Measurements from ENCODE around the gene TRAPPC12.
A peak's percentile ranks its signal among the peaks of the same experiment; 100 is the strongest.
"Not testable (repeated sequence)": the region's sequence is repeated elsewhere in the genome, so short reads cannot be mapped to it uniquely, and the experiment has no call there.

Gene TRAPPC12

DNA sequence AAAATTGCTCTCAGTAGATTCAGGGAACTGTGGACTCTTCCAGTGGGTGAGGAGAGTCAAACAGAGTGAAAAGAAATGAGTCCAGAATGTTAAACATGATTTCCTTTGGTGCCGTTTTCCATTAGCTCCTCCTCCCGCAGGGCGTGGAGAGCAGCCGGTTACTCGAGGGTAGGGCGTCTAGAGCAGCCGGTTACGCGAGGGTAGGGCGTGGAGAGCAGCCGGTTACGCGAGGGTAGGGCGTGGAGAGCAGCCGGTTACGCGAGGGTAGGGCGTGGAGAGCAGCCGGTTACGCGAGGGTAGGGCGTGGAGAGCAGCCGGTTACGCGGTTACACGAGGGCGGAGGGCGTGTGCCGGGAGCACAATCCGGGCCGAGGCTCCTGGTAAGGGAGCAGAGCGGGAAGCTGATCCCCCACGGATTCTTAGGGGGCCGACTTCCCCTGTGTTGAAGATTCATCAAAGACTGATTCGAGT lies 69.0 kb downstream of the TRAPPC12 start:
- H3K9me3 Mint-ChIP-seq, DNase-seq, H3K4me3 Mint-ChIP-seq, H3K4me1 Mint-ChIP-seq, H3K27me3 Mint-ChIP-seq, H3K27ac Mint-ChIP-seq, ATAC-seq: not testable (repeated sequence)

DNA sequence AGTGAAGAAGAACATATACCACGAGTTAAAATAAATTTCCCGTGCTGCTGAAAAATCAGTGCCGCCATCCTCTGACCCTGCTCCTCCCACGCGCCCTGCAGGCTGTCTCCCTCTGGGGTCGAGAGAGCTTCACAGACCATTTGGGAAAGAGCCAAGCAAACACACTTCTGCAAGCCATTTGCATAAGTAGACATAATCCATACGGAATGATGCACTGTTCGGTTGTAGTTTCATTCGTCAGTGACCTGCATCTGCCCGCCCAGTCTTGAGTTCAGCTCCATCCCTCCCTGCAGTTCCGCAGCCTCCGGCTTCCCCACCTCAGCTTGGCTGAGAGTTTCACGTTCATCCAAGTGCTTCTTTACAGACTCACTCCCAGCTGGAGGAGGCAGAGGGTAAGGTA lies 69.6 kb downstream of the TRAPPC12 start:
- Mint-ChIP-seq H3K9me3 (no peaks in the 10 kb centered on the region), H3K4me1 (no peaks in the 10 kb centered on the region), H3K4me3 (no peak overlapping the region), H3K27ac (no peak overlapping the region), H3K27me3 (no peaks in the 10 kb centered on the region)
- ATAC-seq (no peak), DNase-seq (no peak)

DNA sequence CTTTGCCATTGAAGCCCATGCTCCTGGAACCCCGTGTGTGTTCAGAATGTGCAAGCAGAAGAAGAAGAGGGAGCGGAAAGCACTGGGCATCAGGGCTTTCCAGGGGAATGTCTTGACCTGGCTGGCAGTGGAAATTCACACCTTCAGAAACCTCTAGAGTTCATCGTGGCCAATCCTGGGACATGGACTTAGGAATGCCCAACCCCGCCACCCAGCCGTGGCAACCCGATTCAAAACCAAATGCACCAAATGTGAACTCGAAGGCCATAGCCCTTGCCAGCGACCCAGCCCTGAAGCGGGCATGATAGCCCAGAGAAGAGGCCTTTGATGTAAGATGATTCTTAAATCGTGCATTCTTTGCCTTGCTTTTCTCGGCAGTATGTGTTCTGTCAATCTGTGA lies 70.4 kb downstream of the TRAPPC12 start:
- DNase-seq = no peak
- H3K9me3 Mint-ChIP-seq = no peaks in the 10 kb centered on the region
- H3K27me3 Mint-ChIP-seq = no peaks in the 10 kb centered on the region
- no peaks in the 10 kb centered on the region for H3K4me1 Mint-ChIP-seq
- no peak overlapping the region for H3K4me3 Mint-ChIP-seq
- no peak overlapping the region for H3K27ac Mint-ChIP-seq
- no peak for ATAC-seq

DNA sequence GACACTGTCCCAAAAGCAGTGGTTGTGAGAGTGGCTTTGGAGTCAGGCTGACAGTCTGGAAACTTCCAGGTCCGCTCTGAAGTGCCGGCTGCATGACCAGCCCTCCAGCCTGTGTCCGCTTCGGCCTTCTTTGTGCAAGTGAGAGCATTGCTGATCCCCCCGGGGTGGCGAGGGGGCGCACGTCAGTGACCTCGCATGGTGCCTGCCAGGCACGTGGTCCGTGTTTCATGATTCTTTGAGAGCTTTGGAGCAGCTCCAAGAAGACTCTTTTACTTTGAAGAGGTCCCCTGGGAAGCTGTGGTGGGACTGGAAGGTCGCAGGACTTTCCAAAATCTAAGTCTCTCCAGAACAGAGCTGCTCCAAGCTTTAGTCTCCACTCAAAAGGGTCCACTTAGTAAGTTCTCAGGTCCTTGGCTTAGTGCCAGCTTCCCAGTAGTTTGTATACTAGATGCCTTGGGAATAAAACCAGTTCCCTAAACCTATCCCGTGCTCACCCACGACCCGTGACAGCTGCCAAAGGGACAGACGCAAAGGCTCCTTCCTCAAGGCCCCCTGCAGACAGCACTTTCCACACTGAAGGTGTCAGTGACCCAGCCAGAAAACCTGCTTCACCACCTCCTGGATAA lies 71.0 kb downstream of the TRAPPC12 start:
- Mint-ChIP-seq H3K4me3 (no peak overlapping the region), H3K27ac (peak overlapping the region in 1 of 2 donors; percentile 61), H3K27me3 (no peaks in the 10 kb centered on the region), H3K9me3 (no peaks in the 10 kb centered on the region), H3K4me1 (no peaks in the 10 kb centered on the region)
- no peak for DNase-seq
- ATAC-seq = no peak

DNA sequence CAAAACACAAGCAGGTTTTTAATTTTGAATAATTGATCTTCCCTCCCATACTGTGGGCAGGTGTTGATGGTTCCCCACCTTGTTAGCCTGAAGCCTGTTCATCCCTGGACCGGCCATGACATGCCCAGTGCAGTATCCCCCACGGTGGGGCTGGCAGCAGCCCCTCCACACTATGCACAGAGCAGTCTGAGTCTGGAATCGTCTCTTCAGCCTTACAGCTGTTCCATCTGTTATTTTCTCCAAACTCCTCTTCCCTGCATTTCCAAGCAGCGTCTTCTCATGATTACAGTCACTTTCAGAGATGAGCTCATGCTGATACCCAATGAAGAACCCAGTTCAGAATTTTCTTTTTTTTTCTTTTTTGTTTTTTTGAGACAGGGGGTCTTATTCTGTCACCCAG lies 71.7 kb downstream of the TRAPPC12 start:
- H3K4me3 Mint-ChIP-seq = no peak overlapping the region
- ATAC-seq (no peak), DNase-seq (no peak)
- no peaks in the 10 kb centered on the region for H3K9me3 Mint-ChIP-seq
- H3K27me3 Mint-ChIP-seq = no peaks in the 10 kb centered on the region
- peak overlapping the region in 1 of 2 donors; percentile 28 for H3K27ac Mint-ChIP-seq
- H3K4me1 Mint-ChIP-seq = no peaks in the 10 kb centered on the region

DNA sequence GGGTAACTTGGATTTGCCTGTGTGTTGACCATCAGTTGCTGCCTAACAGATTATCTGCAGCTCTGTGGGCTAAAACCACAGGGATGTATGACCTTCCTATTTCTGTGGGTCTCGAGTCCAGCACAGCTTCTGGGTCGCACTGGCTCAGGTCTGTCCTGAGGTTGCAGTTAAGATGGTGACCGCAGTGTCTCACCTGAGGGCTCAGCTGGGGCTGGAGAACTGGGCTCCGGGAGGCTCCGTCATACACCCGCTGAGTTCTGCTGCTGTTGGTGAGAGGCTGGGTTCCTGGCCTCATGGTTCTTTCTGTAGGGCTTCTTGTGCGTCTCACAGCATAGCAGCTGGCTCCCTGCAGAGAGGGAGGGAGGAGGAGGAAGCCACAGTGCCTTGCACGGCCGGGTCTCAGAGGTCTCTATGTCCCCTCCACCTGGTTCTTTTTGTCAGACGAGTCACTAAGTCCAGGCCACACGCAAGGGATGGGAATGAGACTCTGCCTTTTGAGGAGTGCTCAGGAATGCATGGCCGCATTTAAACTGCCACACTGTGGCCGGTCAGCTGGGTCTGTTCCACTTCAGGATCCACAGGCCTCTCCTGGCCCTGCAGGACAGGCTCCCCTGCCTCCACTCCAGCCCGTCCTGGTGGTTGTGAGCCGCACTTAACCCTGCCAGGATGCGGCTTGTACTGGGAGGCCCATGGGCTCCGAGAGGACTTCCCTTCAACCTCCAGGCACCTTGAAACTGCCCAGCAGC lies 72.6 kb downstream of the TRAPPC12 start:
- Mint-ChIP-seq H3K27me3 (no peaks in the 10 kb centered on the region), H3K27ac (peak overlapping the region in 1 of 2 donors; percentile 76), H3K4me1 (no peaks in the 10 kb centered on the region), H3K4me3 (no peak overlapping the region), H3K9me3 (no peaks in the 10 kb centered on the region)
- ATAC-seq (no peak), DNase-seq (no peak)

DNA sequence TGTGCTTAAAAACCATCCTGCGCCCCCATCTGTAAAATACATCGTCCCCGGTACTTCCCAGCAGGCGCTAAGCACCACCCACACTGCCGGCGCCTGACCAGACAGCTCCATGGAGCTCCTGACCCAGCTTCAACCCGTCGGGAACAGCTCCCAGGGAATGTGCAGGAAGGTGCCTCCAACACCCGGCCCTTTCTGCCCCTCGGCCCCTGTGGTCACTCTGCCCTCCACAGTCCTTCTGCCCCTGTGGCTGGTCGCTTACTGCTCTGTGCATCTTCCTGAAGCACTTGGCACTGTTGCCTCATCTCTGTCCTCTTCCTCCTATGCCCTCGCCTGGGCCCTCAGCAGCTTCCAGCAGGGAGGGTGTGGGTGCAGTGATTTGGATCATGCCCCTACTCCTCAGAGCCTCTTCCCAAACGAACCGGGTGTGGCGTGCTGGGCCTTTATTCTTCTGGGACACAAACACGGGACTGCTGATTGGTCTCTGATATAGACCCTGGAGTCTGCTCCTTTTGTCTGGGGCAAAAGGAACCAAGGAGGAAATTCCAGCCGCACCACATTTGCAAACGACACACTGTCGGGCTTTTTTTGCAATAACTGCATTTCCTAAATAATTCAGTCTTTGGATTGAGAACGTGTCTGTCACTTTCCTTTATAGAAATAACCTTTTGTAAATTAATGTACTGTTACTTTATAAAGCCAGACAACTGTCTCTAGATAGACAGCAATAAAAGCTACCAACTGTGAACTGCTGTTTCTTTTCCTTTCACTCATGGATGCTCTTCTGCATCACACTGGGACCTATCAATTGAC lies 73.9 kb downstream of the TRAPPC12 start:
- Mint-ChIP-seq H3K9me3 (no peaks in the 10 kb centered on the region), H3K4me1 (no peaks in the 10 kb centered on the region), H3K4me3 (no peak overlapping the region), H3K27me3 (no peaks in the 10 kb centered on the region), H3K27ac (no peak overlapping the region)
- DNase-seq (no peak), ATAC-seq (peak; percentile 13)

DNA sequence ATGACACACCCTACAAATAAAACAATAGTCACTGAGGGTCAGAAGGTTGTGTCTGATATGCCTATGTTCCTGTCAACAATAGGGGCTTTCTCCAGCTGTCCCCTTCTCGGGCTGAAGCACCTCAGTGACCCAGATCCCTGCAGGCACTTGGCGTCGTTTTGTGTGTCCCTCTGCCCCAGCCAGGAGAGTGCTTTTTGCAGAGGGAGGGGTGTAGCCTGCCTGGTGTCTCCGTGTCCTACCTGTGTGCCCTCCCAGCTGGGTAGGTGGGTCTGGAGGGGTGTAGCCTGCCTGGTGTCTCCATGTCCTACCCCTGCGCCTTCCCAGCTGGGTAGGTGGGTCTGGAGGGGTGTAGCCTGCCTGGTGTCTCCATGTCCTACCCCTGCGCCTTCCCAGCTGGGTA lies 74.5 kb downstream of the TRAPPC12 start:
- DNase-seq, H3K27me3 Mint-ChIP-seq, H3K4me1 Mint-ChIP-seq, ATAC-seq, H3K9me3 Mint-ChIP-seq, H3K27ac Mint-ChIP-seq, H3K4me3 Mint-ChIP-seq: not testable (repeated sequence)

DNA sequence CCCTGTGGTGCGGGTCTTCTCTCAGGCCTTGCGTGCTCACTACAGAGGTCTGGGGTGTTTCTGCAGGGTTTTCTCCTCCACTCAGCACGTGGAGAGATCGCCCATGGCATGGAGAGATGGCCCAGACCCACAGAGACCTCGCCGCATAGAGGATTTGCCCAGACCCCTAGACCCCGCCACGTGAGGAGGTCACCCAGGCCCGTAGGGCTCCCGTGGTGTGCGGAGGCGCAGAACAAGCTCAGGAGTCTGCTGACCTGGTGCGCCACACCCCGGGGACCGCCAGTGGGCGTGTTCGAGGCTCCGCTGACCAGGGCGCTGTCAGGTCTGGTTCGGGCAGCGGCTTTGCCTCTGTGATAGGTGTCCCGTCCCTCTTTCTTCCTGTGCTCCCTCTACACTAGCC lies 75.3 kb downstream of the TRAPPC12 start:
- H3K9me3 Mint-ChIP-seq = no peaks in the 10 kb centered on the region
- DNase-seq (no peak), ATAC-seq (peak; percentile 35)
- no peak overlapping the region for H3K4me3 Mint-ChIP-seq
- no peaks in the 10 kb centered on the region for H3K4me1 Mint-ChIP-seq
- H3K27me3 Mint-ChIP-seq = no peaks in the 10 kb centered on the region
- peak overlapping the region; percentile 27 to 93 for H3K27ac Mint-ChIP-seq

DNA sequence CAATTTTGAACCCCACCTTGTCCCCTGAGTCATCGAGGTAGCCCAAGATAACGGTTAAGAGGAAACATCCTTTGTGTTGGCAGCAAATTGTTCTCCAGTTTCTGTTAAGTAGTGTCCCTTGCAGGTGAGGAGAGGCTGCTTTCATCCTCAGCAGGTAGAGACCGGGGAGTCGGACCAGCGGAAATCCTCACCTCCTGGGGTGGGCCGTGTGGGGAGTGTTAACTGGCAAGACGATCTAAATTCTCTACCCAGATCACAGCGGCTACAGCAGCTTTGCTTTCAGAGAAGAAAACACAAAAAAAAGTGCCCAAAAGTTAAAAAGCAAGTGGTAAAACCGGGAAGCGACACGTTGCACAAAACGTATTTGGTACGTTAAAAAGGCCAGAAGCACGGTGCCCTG lies 76.6 kb downstream of the TRAPPC12 start:
- ATAC-seq (no peak), DNase-seq (no peak)
- Mint-ChIP-seq H3K4me1 (peaks cover 3% of the 10 kb centered on the region), H3K9me3 (no peaks in the 10 kb centered on the region), H3K27me3 (no peaks in the 10 kb centered on the region), H3K4me3 (no peak overlapping the region), H3K27ac (no peak overlapping the region)

DNA sequence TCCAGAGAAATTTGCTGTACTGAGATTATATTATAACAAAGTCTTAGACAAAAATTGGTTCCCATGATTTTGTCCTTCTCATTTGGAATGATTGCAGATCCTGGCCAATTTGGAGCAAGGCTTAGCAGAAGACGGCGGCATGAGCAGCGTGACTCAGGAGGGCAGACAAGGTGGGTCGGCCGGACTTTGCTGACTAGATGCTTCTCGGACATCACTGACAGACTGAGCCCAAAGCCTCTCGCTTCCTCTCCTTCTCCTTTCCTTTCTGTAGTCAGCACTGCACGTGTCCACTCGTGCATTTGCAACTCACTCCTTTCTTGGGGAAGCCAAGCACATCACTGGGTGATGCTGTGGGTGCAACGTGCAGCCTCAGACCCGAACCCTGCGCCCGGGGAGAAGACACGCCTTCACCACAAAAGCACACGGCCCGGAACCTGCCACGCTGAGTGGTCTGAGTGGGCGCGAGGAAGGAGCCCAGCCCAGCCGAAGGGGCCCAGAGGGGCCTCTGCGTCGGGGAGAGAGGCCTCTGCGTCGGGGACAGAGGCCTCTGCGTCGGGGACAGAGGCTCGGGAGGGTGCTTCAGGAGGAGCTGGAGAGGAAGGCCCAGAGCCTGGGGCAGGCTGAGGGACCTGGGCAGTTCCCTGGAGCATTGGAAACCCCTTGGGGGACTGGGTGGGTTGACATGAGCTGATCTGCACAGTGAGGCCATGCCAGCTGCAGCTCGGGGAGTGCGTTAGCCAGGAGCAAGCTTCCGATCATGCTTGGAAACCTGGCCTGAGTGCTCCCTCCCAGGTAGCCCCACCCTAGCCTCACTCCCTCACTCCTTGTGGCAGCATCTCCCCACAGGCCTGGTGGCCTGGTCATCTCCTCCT lies 78.3 kb downstream of the TRAPPC12 start:
- H3K9me3 Mint-ChIP-seq = no peaks in the 10 kb centered on the region
- H3K4me3 Mint-ChIP-seq = no peak overlapping the region
- no peak for DNase-seq
- no peak overlapping the region for H3K27ac Mint-ChIP-seq
- H3K27me3 Mint-ChIP-seq = no peaks in the 10 kb centered on the region
- peaks cover 14% of the 10 kb centered on the region for H3K4me1 Mint-ChIP-seq
- no peak for ATAC-seq

DNA sequence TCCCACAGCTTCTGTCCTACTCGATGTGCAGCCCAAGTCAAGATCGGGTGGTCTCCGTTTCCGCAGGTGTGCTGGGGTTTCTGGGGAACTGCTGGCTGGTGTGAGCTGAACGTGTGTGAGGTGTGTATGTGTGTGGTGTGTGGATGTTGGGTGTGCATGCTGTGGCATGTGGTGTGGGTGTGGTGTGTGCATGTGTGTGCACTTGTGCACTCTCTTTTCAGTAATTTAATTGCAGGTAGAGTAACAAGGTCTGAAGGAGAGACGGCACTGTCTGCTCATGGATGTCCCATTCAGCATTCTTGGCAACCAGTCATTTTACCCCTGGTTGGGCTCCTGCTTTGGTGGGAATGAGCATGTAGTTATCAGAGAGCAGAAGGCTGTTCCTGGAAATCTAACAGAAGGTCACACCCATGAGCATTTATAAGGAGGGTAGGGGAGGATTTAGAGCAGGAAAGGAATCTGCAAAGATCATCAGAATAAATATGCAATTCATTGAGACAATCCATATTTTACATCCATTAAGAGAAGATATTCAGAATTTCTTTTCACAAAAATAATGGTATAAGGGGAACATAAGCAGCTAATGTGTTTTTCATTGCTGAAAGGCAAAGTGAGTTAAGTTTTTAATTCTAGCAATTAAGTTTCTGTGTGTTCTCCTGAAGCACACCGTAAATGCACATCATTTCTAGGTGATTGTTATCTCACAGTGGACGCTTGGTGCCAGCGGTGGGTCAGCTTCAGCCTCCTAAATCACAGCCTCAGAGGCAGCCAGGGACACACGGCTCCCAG lies 79.1 kb downstream of the TRAPPC12 start:
- peaks cover 14% of the 10 kb centered on the region for H3K4me1 Mint-ChIP-seq
- no peak overlapping the region for H3K4me3 Mint-ChIP-seq
- H3K27me3 Mint-ChIP-seq = no peaks in the 10 kb centered on the region
- DNase-seq (no peak), ATAC-seq (no peak)
- no peaks in the 10 kb centered on the region for H3K9me3 Mint-ChIP-seq
- no peak overlapping the region for H3K27ac Mint-ChIP-seq

DNA sequence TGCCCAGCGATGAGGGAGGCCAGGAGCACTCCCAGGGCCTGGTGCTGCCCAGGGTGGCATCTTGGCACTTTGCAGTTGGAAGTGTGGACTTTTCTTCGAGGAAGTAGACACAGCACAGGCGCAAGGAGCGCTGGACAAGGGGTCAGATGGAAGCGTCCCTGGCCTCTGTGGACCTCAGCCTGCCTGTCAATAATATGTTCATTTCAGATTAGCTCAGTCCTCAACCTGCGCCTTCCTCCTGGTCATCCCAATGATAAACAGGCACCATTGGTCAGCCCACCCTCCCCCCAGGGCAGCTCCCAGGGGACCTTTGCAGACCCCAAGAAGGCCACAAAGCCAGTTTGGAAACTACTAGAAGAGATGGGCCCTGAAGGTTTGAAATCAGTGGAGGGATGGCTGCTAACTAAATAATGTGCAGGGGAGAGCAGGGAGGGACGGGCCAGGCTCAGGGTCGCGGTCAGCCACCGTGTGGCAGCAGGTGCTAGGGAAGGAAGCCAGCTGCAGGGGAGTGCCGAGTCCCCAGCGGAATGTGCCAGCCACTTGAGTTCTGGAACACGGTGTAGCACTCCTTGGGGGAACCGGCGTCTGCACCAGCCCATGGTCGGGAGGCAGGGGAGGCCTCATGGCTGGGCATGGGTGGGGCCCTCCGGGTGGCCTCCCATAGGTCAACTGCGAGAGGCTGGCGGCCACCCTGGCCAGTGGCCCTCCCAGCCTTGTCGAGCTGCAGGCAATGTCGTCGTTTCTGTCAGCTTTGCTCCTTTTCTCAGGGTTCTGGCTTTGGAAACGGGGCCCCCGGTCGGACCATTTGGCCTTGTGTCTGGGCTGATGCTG lies 79.9 kb downstream of the TRAPPC12 start:
- no peak overlapping the region for H3K4me3 Mint-ChIP-seq
- DNase-seq (no peak), ATAC-seq (peak; percentile 25)
- no peaks in the 10 kb centered on the region for H3K9me3 Mint-ChIP-seq
- H3K27ac Mint-ChIP-seq = no peak overlapping the region
- H3K4me1 Mint-ChIP-seq = peaks cover 14% of the 10 kb centered on the region
- H3K27me3 Mint-ChIP-seq = no peaks in the 10 kb centered on the region

DNA sequence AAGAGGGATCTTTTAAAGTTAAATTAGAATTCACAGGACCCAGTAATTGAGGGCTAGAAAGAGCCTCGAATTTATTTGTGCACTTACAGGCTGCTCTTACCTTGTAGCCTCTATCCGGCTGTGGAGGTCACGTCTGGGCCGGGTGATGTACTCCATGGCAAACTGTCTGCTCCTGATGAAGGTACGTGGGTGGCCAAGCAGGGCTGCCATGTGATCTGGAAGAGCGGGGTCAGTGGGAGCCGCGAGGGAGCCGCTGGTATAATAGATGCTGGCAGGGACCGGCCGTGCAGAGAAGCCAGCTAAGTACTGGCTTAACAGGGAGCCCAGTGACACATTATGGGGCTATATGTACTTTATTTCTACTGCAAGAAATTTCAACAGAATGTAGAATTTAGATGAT lies 80.7 kb downstream of the TRAPPC12 start:
- H3K4me1 Mint-ChIP-seq = peaks cover 14% of the 10 kb centered on the region
- H3K27ac Mint-ChIP-seq = peak overlapping the region in 1 of 2 donors; percentile 80
- H3K4me3 Mint-ChIP-seq = no peak overlapping the region
- H3K27me3 Mint-ChIP-seq = no peaks in the 10 kb centered on the region
- ATAC-seq (no peak), DNase-seq (no peak)
- H3K9me3 Mint-ChIP-seq = no peaks in the 10 kb centered on the region

All from stimulated activated naive CD8-positive, alpha-beta T cell treated with anti-CD3 and anti-CD28 coated beads, Interleukin-15, amount 100 ng/mL, for 72 hours (primary cell).